ENCODE results near the gene CNGA1.
"Not testable (repeated sequence)": the region's sequence is repeated elsewhere in the genome, so short reads cannot be mapped to it uniquely, and the experiment has no call there.

CNGA1 gene

DNA sequence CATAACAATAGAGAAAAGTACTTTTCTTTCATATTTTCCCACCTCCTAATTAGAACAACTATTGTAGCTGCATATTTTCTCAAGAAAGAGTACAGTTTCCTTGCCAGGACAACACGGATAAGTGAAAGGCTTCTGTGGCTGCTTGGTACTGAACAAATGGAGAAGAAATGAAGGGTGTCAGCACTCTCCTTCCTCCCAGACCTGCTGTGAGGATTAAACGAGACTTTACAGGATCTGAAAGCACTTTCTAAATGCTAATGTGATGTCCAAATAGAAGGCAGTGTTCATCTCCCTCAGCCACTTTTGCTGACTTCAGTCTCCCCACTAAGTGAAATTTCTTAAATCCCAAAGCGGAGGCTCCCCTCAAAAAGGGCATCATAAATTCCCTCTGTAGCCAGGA, 14.0 kb upstream of the CNGA1 start:
- no peak for DNase-seq (ENCODE audit: low read depth)

DNA sequence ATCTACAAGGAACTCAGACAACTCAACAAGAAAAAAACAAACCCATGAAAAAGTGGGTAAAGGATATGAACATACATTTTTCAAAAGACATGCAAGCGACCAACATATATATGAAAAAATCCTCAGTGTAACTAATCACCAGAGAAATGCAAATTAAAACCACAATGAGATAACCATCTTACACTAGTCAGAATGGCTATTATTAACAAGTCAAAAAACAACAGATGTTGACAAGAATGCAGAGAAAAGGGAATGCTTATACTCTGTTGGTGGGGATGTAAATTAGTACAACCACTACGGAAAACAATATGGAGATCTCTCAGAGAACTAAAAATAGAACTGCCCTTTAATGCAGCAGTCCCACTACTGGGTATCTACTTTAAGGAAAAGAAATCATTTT, 12.2 kb upstream of the CNGA1 start:
- no peak for DNase-seq (ENCODE audit: low read depth)

DNA sequence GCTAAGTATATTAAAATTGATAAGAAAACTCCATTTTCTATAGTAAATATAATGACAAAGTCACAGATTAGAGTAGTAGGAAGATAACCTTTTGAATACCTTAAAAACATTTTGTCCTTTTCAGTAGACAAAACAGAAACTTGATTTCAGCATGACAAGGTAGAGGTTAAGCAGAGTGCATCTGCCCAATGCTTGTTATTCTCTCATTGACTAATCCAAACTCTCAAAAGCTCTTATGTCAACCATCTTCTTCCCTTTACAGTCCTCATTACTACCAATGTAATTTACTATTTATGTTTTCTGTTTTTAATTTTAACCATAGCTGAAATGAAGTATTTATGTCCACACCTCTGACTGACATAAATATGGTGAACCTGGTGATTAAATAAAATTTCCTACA, 11.2 kb upstream of the CNGA1 start:
- no peak for DNase-seq (ENCODE audit: low read depth)

DNA sequence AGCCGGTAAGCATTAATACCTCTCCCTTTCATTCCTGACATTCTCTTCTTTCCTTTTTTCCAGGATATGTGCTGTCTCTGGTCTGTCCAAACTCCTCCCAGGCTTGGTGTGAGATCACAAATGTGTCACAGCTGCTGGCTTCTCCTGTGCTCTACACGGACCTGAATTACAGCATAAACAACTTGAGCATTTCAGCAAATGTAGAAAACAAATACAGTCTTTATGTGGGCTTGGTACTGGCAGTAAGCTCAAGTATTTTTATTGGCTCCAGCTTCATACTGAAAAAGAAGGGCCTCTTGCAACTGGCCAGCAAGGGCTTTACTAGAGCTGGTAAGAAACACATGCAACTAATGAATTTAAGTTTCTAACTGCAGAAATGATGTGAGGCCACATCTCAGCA, 8.5 kb upstream of the CNGA1 start:
- no peak for DNase-seq (ENCODE audit: low read depth)

DNA sequence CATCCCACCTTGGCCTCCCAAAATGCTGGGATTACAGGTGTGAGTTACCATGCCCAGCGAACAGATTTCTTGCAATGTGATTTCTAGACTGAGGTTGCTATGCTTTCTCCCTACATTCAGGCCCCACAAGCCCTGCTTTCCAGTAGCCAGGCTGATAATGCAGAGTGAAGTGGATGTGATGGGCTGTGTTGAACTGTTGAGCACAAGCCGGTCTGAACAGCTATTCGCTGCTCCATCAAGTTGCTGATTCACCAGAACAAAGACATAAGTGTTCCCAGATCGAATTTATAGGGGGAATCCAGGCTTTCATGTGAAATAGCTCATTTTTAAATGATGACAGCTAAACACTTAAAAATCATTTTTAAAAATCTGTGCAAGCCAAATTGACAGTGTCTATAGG, 8.0 kb upstream of the CNGA1 start:
- DNase-seq (ENCODE audit: low read depth), result no peak

DNA sequence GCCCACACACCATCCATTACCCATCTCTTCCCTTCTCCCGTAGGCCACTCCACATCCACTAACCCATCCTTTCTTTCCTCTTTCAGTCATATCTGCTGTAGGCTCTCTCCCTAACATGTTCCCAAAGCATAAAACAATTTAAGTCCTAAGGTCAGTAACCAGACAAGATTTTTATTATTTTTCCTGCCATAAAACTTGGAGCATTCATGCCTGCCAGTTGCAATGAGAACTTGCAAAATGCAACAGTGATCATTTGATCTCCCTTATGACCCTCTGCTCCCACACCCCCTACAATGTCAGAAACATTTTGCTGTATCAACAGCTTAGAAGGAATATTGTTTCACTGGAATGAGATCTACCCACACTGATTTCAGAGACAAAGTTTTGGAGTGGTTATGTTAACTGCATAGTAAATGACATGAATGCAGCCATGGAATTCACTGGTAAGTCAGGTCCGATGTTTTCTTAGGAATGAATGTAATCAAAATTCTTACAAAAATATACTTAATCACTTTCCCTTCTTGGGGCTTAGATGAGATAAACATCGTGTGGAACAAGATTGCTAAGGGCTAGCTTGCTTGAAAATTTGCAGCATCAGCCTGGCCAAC, 5.8 kb upstream of the CNGA1 start:
- DNase-seq (ENCODE audit: low read depth), result no peak

DNA sequence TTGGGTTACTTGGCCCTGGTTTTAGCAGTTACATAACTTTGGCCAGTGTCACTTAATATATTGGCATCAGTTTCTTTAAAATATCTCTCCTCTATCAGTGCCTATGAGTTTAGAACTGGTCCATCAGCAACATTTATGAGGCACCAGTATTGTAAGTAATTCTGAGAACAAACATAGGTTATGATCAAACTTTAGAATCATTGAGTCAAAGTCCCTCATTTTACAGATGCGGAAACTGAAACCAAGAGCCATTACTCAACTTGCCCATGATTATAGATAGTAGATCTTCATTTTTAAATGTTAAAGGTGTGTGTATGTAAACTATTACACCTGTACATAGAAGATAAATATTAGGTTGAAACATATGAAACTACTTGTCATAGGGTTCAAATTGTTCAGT, 4.6 kb upstream of the CNGA1 start:
- no peak for DNase-seq (ENCODE audit: low read depth)

DNA sequence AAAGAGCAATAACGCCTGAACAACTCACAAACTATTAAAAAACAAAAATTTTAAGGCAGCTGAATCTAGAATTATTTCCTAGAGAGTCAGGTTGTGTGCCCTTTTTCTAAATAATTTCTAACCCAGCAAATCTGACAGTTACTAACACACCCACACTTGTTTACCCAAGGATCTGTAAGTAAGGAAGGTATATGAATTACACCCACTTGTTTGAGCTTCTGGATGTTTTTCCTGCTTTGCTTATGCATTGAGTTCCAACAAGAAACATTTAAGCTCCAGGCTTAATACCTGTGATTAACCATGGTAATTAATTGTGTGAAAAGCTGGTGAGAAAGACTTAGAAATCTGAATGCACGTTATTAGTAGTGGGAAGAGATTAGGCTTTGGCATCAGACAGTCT, 1.6 kb upstream of the CNGA1 start:
- no peak for DNase-seq (ENCODE audit: low read depth)

DNA sequence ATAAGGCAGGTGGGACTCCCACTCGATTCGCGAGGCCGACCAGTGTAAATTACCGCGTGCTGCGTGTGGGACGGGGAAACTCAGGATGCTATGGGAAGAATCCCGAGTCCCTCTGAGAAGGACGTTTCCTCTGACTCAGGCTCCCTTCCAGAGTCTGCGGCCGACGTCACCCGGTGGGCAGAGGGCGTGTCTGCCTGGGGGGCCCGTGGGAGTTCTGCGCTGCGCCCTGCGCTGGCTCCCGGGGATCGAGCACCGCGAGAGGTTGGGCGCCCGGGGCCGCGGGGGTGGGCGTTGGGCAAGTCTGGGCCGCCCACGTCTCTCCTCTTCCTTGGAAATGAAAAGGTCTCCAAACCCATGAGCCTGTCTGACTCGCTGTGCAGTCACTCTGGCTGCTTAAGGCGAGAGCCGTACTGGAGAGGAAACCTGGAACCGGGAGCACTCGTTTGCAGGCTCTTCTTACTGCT, 659 bp upstream of the CNGA1 start:
- peak; percentile 42 for DNase-seq (ENCODE audit: low read depth)

DNA sequence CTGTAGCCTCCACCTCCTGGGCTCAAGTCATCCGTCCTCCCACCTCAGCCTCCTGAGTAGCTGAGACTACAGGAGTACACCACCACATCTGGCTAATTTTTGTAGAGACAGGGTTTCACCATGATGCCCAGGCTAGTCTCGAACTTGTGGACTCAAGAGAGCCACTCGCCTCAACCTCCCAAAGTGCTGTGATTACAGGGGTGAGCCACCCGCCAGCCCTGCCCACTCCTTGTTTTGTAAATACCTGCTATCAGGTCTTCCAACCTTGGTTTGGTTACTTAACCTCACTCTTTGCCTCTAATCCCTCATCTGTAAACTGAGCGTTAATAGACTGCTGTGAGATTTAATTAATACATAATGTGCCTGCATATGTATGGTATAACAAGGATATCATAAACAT, 803 bp downstream of the CNGA1 start:
- DNase-seq (ENCODE audit: low read depth), result no peak

DNA sequence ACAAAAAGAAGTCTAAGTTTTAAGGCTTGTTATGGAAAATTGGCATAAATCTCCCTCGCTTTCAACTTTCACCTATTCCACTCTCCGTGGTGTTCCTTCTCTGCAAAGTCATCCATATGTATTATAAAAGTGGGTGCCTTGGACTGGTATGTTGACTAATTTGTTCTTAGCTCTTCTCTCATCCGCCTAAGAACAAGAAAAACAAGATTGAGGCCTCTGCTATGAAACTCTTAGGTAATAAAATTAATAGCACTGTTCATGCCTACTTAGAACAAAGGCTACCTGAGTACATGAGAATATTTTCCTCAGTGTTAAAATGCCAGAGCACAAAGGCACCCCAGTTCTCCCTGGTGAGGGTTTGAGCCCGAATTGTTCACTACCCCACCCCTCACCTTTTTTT, 1.3 kb downstream of the CNGA1 start:
- DNase-seq (ENCODE audit: low read depth), result no peak

DNA sequence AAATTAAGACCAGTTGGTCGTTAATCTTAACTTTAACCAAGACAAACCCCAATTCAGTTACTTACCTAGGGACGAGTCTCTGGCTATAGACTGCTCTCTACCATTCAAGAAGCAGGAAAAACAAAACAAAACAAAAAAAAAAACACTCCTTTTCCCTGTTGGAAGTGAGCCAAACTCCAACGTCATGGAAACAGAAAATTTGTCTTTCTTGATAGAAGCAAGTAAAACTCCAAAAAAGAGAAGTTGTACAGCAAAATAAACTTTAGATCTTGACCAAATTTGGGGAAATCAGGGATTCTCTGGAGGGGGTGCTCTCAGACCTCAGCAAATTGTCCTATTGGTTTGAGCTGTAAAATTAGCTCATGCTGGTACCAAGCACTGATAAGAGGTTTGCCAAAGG, 3.7 kb downstream of the CNGA1 start:
- no peak for DNase-seq (ENCODE audit: low read depth)

DNA sequence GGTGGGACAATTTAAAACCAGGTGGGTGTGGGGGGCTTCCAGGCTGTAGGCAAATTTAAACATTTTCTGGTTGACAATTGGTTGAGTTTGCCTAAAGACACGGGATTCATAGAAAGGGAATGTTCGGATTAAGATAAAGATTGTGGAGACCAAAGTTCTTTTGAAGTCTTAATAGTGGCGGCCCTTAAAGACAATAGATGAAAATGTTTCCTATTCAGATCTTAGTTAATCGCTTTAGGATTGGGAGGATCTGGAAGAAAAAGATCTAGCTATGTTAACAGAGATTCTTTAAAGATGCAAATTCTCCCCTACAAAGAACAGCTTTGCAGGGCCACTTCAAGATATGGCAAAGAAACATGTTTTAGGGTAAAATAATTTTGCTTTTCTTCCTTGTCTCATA, 4.8 kb downstream of the CNGA1 start:
- DNase-seq (ENCODE audit: low read depth), result no peak

DNA sequence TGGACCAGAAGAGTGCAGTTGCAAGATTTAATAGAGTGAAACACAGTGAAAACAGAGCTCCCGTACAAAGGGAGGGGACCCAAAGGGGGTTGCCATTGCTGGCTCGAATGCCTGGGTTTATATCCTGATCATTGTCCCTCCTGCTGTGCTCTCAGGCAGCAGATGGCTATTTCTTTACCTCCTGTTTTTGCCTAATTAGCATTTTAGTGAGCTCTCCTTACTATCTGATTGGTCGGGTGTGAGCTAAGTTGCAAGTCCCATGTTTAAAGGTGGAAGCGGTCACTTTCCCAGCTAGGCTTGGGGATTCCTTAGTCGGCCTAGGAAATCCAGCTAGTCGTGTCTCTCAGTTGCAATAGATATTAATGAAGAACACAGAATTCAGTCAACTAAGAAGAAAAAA, 5.6 kb downstream of the CNGA1 start:
- not testable (repeated sequence) for DNase-seq (ENCODE audit: low read depth)

DNA sequence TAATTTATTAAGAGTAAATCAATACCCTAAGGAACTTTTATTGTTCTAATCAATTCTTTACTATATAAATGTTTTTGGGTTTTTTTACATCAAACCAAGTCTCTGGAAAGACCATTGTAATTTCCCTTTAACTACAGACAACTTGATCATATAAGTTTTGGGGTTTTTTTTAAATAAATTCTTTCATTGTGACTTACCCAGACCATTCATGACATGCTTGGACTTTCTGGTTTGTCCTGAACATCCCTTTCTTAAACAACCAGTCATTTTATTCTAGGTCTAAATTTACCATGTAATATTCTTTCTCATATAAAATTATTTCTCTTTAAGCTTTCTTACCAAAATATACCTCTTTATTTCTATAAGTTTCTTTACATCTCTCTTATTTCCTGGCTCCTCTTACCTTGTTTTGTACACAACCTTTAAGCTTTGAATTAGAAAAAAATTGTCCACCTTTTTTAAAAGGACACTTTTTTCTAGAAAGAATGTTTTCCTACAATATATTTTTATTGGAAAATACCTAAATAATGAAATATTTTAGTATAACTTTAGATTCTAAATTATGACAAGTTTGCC, 8.4 kb downstream of the CNGA1 start:
- DNase-seq (ENCODE audit: low read depth), result no peak

DNA sequence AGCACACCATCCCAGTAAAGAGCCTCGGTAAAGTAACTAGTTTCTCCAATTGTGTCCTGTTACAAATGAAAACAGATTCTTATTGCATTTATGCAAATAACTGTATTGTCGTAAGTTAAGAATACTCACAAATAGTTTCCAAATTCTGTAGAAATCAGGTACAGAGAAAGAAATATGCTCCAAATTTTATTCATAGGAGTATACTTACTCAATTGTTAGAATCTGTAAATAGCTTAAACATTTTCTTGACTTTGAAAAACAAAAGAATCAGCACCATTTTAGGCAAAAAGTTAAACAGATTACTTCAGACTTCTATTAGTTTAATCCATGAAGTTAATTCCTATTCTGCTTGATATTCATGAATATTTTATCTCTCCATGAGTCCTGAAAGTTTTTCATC, 10.7 kb downstream of the CNGA1 start:
- DNase-seq (ENCODE audit: low read depth), result no peak

DNA sequence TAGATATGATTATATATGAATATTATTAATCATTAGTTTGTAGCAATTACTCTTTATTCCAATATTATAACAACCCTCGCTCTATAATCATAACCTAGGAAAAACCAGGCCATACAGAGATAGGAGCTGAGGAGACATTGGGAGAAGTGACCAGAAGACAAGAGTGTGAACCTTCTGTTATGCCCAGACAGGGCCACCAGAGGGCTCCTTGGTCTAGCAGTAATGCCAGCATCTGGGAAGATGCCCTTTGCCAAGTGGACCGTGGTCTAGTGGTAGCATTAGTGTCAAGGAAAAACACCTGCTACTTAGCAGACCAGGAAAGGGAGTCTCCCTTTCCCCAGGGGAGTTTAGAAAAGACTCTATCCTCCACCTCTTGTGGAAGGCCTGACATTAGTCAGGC, 12.9 kb downstream of the CNGA1 start:
- DNase-seq (ENCODE audit: low read depth), result peak; percentile 11

DNA sequence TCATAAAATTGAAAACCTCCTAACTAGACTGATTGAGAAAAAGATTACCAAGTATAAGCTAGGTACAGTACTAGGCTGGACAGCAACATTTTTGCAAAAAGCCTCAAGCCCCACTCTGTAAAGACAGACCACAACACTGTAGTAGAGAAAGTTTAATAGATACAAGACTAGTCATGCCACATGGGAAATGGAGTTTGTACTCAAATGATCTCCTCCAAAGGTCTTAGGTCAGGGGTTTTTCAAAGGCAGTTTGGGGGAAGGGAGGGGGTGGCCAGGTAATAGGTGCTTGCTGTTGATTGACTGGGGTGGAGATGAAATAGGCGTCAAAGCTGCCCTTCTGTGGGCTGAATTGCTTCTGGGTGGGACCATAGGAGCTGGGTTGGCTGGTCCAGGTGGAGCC, 14.2 kb downstream of the CNGA1 start:
- DNase-seq (ENCODE audit: low read depth), result no peak

DNA sequence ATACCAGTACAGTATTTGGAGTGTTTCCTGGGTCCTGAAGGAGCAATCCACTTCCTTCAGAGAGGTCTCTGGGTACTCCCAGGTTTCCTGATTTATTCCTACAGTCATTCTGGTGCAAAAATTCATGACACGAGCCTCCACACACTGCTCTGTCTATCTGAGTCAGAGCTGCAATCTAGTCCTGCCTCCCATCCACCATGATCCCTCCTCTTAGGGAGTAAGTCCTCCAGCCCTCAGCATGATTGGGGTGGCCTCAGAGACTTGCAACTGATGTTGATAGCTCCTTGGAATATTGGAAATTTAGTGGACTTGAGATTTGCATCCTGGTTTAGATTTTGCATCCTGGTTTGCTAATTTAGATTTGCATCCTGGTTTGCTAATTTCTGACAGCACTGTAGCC, 20.5 kb downstream of the CNGA1 start:
- no peak for DNase-seq (ENCODE audit: low read depth)

DNA sequence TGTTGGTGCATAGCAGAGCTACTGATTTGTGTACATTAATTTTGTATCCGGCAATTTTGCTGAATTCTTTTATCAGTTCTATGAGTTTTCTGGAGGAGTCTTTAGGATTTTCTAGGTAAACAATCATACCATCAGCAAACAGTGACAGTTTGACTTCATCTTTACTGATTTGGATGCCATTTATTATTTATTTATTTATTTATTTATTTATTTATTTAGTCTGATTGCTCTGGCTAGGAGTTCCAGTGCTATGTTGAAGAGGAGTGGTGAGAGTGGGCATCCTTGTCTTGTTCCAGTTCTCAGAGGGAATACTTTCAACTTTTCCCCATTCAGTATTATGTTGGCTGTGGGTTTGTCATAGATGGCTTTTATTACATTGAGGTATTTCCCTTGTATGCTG, 24.0 kb downstream of the CNGA1 start:
- not testable (repeated sequence) for DNase-seq (ENCODE audit: low read depth)

DNA sequence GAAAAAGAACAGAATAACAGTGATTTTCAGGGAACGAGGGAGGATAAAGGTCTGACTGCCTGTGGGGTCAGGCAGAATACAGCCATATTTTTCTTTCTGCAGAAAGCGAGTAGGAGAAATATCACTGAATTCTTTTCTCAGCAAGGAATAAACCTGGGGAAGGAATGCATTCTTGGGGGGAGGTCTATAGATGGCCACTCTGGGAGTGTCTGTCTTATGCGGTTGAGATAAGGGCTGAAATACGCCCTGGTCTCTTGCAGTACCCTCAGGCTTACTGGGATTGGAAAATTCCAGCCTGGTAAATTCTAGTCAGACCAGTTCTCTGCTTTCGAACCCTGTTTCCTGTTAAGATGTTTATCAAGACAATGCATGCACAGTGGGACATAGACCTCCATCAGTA, 26.3 kb downstream of the CNGA1 start:
- DNase-seq (ENCODE audit: low read depth), result no peak

DNA sequence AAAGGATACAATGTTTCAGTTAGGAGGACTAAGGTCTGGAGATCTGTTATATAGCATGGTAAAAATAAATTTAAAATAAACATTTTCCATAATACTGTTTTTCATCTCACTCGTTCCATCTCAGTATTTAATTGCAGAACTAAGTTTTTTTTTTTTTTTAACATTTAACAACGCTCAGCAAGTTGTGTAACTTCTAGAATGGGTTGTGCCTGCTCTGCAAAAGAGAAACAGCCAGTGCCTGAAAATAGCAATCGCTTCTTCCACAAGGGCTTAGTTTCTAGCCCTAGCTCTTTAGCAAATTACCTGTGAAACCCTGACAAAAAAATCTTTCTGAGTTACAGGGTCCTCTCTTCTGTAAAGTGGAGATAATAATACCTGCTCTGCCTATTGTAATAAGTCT, 41.9 kb downstream of the CNGA1 start:
- no peak for DNase-seq (ENCODE audit: low read depth)

DNA sequence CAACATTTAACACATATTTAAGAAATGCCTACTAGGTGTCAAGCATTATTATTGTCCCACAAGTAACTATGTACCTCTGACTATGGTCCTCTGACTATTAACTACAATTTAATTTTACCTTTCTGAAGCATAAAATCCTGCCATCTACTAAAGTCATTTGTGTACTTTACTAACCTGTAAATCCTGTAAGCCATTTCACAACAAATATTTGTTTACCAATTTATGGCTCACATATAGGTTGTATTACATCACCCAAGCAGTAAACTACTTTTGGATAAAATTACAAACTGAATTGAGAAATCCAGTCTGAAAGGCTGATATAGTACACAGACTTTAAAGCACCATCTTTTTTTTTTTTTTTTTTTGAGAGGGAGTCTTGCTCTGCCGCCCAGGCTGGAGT, 43.8 kb downstream of the CNGA1 start:
- DNase-seq (ENCODE audit: low read depth), result no peak

DNA sequence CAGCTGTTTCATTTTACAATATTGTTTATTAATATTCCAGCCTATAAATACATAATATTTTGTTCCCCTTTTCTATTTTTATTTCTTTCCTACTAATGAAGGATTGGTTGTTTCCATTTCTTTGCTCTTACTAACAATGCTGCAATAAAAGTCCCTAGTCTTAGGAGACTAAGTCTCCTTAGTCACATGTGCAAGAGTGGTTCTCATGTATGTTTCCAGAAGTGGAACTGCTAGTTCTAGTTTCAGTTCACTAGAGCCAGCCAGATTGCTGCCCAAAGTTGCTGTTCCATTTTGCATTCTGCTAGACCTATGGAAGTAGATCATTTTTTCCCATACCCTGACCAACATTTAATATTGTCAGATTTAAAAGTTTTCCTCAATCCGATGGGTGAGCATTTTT, 44.3 kb downstream of the CNGA1 start:
- DNase-seq (ENCODE audit: low read depth), result no peak

DNA sequence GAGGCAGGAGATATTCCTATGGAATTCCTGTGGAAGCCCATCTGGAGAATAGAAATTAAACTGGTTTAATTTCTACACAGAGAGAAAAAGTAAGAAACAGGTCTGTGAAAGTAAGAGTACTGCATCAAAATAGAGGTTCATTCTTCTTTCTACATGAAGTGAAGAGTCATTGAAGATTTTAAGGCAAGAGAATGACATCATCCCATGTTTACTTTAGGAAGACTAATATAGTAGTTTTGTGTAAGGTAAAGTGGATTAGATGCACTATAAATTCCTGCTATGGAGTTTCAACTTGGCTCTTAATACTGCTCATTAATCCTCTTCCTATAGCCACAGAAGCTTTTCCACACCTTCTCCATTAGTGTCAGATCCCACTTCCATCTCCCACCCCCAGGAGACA, 47.6 kb downstream of the CNGA1 start:
- DNase-seq (ENCODE audit: low read depth), result no peak
